Duodenal mucosa (tissue), 2 donors: Measurements from ENCODE around the gene GOLT1A.

ENCODE experiments used
- H3K27ac ChIP-seq: one replicate; pipeline ENCODE4 v1.7.0; 2013; ENCODE audit warnings: low read depth, low read length
- H3K27me3 ChIP-seq, 2 donors: one replicate each; pipeline ENCODE4 v1.7.0; 2013; ENCODE audit warnings: low read length in 2 of 2, control low read depth in 1 of 2; ENCODE audit not compliant: insufficient read depth in 2 of 2, control insufficient read depth in 1 of 2
- H3K36me3 ChIP-seq, 2 donors: one replicate each; pipeline ENCODE4 v1.7.0; 2013; ENCODE audit warnings: low read length in 2 of 2, control low read depth in 1 of 2; ENCODE audit not compliant: insufficient read depth in 2 of 2, control insufficient read depth in 1 of 2
- H3K4me1 ChIP-seq, 2 donors: one replicate each; pipeline ENCODE4 v1.7.0; 2013; ENCODE audit warnings: low read length in 2 of 2, control low read depth in 1 of 2; ENCODE audit not compliant: insufficient read depth in 2 of 2, control insufficient read depth in 1 of 2
- H3K4me3 ChIP-seq, 2 donors: one replicate each; pipeline ENCODE4 v1.7.0; 2013; ENCODE audit warnings: low read length in 2 of 2, low read depth in 1 of 2
- H3K9ac ChIP-seq, 2 donors: one replicate each; pipeline ENCODE4 v1.7.0; 2013; ENCODE audit warnings: low read length in 2 of 2, low read depth in 1 of 2
- H3K9me3 ChIP-seq, 2 donors: one replicate each; pipeline ENCODE4 v1.7.0; 2013; ENCODE audit warnings: low read length in 2 of 2, control low read depth in 1 of 2; ENCODE audit not compliant: control insufficient read depth in 1 of 2

Gene GOLT1A

GRCh38 chr1:204166219-204166618 lies 47.6 kb downstream of the GOLT1A start, which contains the start of gene REN:
Gene REN (minus strand): TSS chr1:204166337. CDS start chr1:204166293, 44 bp downstream.
- peaks cover 20% of the 10 kb centered on the region in 2 donors for H3K9me3 ChIP-seq
- no peak within 1 kb of the TSS for H3K27ac ChIP-seq
- peaks cover 0 to 4% of the 10 kb centered on the region in 2 donors for H3K4me1 ChIP-seq
- no peak within 1 kb of the TSS for H3K4me3 ChIP-seq
- no peaks in the 10 kb centered on the region for H3K36me3 ChIP-seq
- no peak within 1 kb of the TSS for H3K9ac ChIP-seq
- peaks cover 0 to 6% of the 10 kb centered on the region in 2 donors for H3K27me3 ChIP-seq

DNA sequence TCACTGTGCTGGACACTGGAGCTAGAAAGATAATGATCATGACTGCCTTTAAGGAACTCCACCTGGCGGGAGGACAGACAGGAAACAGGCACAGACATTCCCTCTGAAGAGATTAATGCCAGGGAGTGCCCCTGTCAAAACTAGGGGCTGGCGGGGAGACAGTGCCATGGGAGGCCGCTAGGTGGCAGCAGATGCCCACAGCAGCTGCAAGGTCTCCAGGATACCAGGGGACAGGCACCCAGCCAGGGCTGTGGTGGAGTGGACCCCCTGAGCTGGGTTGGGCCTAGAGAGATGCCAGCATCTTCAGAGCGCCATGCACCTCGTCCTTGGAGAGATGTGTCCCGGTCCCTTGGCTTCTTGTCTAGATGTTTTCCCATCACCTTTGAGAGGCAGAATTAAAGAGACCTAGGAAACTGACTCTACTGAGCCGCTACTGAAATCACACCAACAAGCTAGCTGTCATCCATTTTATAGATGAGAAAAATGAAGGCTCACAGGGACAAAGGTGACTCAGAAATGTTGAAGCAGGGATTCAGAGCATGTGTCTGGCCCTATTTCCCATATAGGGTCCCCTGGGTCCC lies 51.2 kb downstream of the GOLT1A start:
- Histone ChIP-seq H3K27me3 (peaks cover 0 to 9% of the 10 kb centered on the region in 2 donors), H3K27ac (no peak overlapping the region), H3K36me3 (no peaks in the 10 kb centered on the region), H3K4me1 (peaks cover 0 to 4% of the 10 kb centered on the region in 2 donors), H3K9ac (no peak overlapping the region), H3K9me3 (no peaks in the 10 kb centered on the region), H3K4me3 (no peak overlapping the region)

GRCh38 chr1:204161609-204162493 lies 51.9 kb downstream of the GOLT1A start:
- Histone ChIP-seq H3K9ac (no peak overlapping the region), H3K4me1 (peaks cover 0 to 4% of the 10 kb centered on the region in 2 donors), H3K4me3 (no peak overlapping the region), H3K27me3 (peaks cover 0 to 9% of the 10 kb centered on the region in 2 donors), H3K9me3 (no peaks in the 10 kb centered on the region), H3K27ac (no peak overlapping the region), H3K36me3 (no peaks in the 10 kb centered on the region)

GRCh38 chr1:204157962-204158361 lies 55.8 kb downstream of the GOLT1A start:
- H3K36me3 ChIP-seq, result no peaks in the 10 kb centered on the region
- H3K4me3 ChIP-seq, result no peak overlapping the region
- peaks cover 0 to 13% of the 10 kb centered on the region in 2 donors for H3K27me3 ChIP-seq
- H3K4me1 ChIP-seq, result peaks cover 0 to 4% of the 10 kb centered on the region in 2 donors
- no peak overlapping the region for H3K9ac ChIP-seq
- H3K27ac ChIP-seq, result no peak overlapping the region
- H3K9me3 ChIP-seq, result no peaks in the 10 kb centered on the region

- H3K4me1 ChIP-seq, result peaks cover 0 to 10% of the 10 kb centered on the region in 2 donors
- H3K9ac ChIP-seq, result no peak overlapping the region
- no peak overlapping the region for H3K27ac ChIP-seq
- peaks cover 5 to 13% of the 10 kb centered on the region in 2 donors for H3K27me3 ChIP-seq
- no peak overlapping the region for H3K4me3 ChIP-seq
- H3K36me3 ChIP-seq, result no peaks in the 10 kb centered on the region
- no peaks in the 10 kb centered on the region for H3K9me3 ChIP-seq
Measured at GRCh38 chr1:204155881-204156280, 57.9 kb downstream of the GOLT1A start.

GRCh38 chr1:204154568-204155255 lies 59.1 kb downstream of the GOLT1A start:
- H3K9ac ChIP-seq, result no peak overlapping the region
- no peak overlapping the region for H3K27ac ChIP-seq
- no peaks in the 10 kb centered on the region for H3K36me3 ChIP-seq
- H3K9me3 ChIP-seq, result no peaks in the 10 kb centered on the region
- no peak overlapping the region for H3K4me3 ChIP-seq
- peaks cover 0 to 10% of the 10 kb centered on the region in 2 donors for H3K4me1 ChIP-seq
- peaks cover 5 to 13% of the 10 kb centered on the region in 2 donors for H3K27me3 ChIP-seq

- Histone ChIP-seq H3K36me3 (no peaks in the 10 kb centered on the region), H3K27ac (no peak overlapping the region), H3K9me3 (no peaks in the 10 kb centered on the region), H3K4me3 (no peak overlapping the region), H3K9ac (no peak overlapping the region), H3K4me1 (peaks cover 0 to 10% of the 10 kb centered on the region in 2 donors), H3K27me3 (peaks cover 5 to 13% of the 10 kb centered on the region in 2 donors)
Measured at GRCh38 chr1:204153667-204154066, 60.1 kb downstream of the GOLT1A start.

GRCh38 chr1:204152310-204153044 lies 61.3 kb downstream of the GOLT1A start:
- Histone ChIP-seq H3K4me1 (peaks cover 0 to 10% of the 10 kb centered on the region in 2 donors), H3K36me3 (no peaks in the 10 kb centered on the region), H3K9ac (no peak overlapping the region), H3K4me3 (peak overlapping the region; percentile 46 to 54), H3K27ac (no peak overlapping the region), H3K9me3 (no peaks in the 10 kb centered on the region), H3K27me3 (peaks cover 5 to 13% of the 10 kb centered on the region in 2 donors)

DNA sequence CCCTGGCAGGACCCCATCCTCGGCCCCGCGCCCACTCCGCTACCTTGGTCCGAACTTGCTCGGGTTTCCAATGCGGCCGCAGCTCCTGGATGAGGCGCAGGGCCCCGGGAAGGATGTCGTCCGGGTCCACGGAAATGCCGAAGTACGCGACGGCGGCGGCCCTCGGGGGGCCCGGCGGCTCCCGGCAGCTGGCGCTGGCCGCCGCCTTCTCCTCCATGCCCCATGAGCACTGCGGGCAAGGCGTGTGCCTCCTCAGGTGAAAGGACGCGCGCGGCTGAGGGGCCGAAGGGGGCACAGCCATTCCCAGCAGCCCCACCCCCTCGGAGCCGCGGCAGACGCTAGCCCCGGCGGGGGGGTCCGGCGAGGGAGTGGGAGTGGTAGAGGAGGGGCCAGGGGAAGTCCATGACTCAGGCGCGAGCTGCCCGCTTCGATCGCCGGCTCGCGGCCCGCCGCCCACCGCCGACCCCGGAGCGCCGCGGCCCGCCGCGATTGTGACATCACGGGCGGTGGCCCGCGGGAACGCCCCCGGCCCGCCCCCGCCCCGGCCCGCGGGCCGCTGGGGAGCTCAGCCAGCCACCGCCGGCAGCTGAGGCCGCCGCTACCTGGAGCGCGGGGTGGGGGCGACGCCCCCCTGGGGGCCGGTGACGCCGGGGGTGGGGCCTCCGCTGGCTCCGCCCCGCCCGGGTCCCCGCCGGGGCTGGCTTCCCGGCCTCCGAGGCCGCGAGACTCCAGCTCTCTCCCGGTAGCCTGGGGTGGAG lies 62.1 kb downstream of the GOLT1A start, which contains the start of gene ETNK2:
Gene ETNK2 (minus strand): TSS at position 493 of the 758 bp plus-strand sequence. CDS start 192 bp downstream, at position 301.
- peaks cover 0 to 10% of the 10 kb centered on the region in 2 donors for H3K4me1 ChIP-seq
- peak within 1 kb of the TSS; percentile 39 for H3K27ac ChIP-seq
- H3K4me3 ChIP-seq, result peak within 1 kb of the TSS; percentile 48 to 61

More for the DNA sequence above, 62.1 kb downstream of the GOLT1A start, which contains the start of gene ETNK2:
- H3K36me3 ChIP-seq, result no peaks in the 10 kb centered on the region
- peak within 1 kb of the TSS in 1 of 2 donors; percentile 52 for H3K9ac ChIP-seq
- H3K27me3 ChIP-seq, result peaks cover 5 to 13% of the 10 kb centered on the region in 2 donors
- H3K9me3 ChIP-seq, result no peaks in the 10 kb centered on the region
